K562 (cell line): Measurements from ENCODE around the gene USP2. TPM values are rescaled to one million over a fixed set of nuclear protein-coding genes. Genes with fewer than 3 reads are reported as not detected.
A peak's percentile ranks its signal among the peaks of the same experiment; 100 is the strongest.

ENCODE experiments used
- ATAC-seq: fragments of 200-7000 bp; cut with Tn5 transposase; 3 replicates; pipeline ENCODE4 v1.9.1; 2020; ENCODE audit warnings: moderate library complexity
- BruUV-seq: library from RNA; stranded (reverse); fragments of 400-500 nt; replicated peaks from 2 replicates; lab custom pipeline; 2021; lab: Mats Ljungman, UMichigan
- CTCF ChIA-PET: fragments of 300-600 bp; formaldehyde crosslinking; extraction: SDS; loops from one replicate; lab custom pipeline; 2021; ENCODE audit warnings: low intra/inter-chr PET ratio; lab: Yijun Ruan, JAX
- POLR2A ChIA-PET: fragments of 300-600, 350-650 bp; sonication (Branson Sonifier 250); formaldehyde crosslinking; extraction: SDS; loops from one replicate; lab custom pipeline; 2021; ENCODE audit warnings: antibody characterized with exemption, inconsistent platforms; lab: Yijun Ruan, JAX
- DNase-seq, 4 experiments: peaks; one replicate each; pipeline versions ENCODE4 v3.0.0 to v3.0.0-alpha.2; 2011 to 2018; ENCODE audit warnings: low spot score in 3 of 4, mixed read lengths in 3 of 4; ENCODE audit errors: extremely low read depth in 1 of 4
- FAIRE-seq: peaks from 2 replicates; lab custom pipeline; 2011; peaks lifted over from hg19 to GRCh38; lab: Jason Lieb, UNC
- H2AFZ ChIP-seq: 2 replicates; pipeline ENCODE4 v1.6.0; 2011; ENCODE audit warnings: low read depth, low read length, control low read depth, inconsistent platforms
- H3K27ac ChIP-seq: fragments of 200-600 bp; 3 replicates; pipeline ENCODE4 v1.8.0; 2011; ENCODE audit warnings: low read depth, mild to moderate bottlenecking, control low read depth, inconsistent platforms, low read length, moderate library complexity, mixed read lengths; ENCODE audit errors: extremely low read depth
- H3K27me3 ChIP-seq, 2 experiments: fragments of 300-600 bp in 1 of 2; 2 replicates in 1 of 2; 3 replicates in 1 of 2; pipeline versions ENCODE4 v1.6.0 to v1.8.0; 2011; ENCODE audit warnings: inconsistent platforms in 2 of 2, low read length in 2 of 2, mild to moderate bottlenecking in 1 of 2, mixed read lengths in 1 of 2, moderate library complexity in 1 of 2; ENCODE audit not compliant: control insufficient read depth in 2 of 2, insufficient read depth in 2 of 2
- H3K36me3 ChIP-seq: fragments of 300-600 bp; 3 replicates; pipeline ENCODE4 v1.8.0; 2011; ENCODE audit warnings: mild to moderate bottlenecking, low read length, inconsistent platforms; ENCODE audit not compliant: control insufficient read depth, insufficient read depth
- H3K4me1 ChIP-seq, 2 experiments: fragments of 200-600 bp in 1 of 2; replicated peaks in 1 of 2; 2 replicates in 1 of 2; 3 replicates in 1 of 2; pipeline versions ENCODE4 v1.5.1 to v1.8.0; 2011; ENCODE audit warnings: inconsistent platforms in 2 of 2, low read length in 2 of 2, mild to moderate bottlenecking in 1 of 2, mixed read lengths in 1 of 2, moderate library complexity in 1 of 2; ENCODE audit not compliant: control insufficient read depth in 2 of 2, insufficient read depth in 2 of 2
- H3K4me2 ChIP-seq: 2 replicates; pipeline ENCODE4 v1.6.1; 2011; ENCODE audit warnings: low read length, control low read depth, inconsistent platforms, mixed read lengths; ENCODE audit not compliant: insufficient read depth
- H3K4me3 ChIP-seq: fragments of 200-600 bp; sonication (generic), shearing (Covaris generic); 2 replicates; pipeline ENCODE4 v1.5.1; 2016; ENCODE audit warnings: control low read depth, inconsistent platforms
- H3K79me2 ChIP-seq: fragments of 200-600 bp; 3 replicates; pipeline ENCODE4 v1.8.0; 2011; ENCODE audit warnings: low read length, inconsistent platforms; ENCODE audit not compliant: control insufficient read depth, insufficient read depth
- H3K9ac ChIP-seq, 2 experiments: 2 replicates each; pipeline versions ENCODE4 v1.6.0 to v1.6.1; 2011; ENCODE audit warnings: low read depth in 2 of 2, low read length in 2 of 2, control low read depth in 1 of 2, inconsistent platforms in 1 of 2, mild to moderate bottlenecking in 1 of 2, mixed read lengths in 1 of 2; ENCODE audit not compliant: insufficient read depth in 1 of 2
- H3K9me1 ChIP-seq: one replicate; pipeline ENCODE4 v1.6.0; 2011; ENCODE audit warnings: inconsistent platforms, mild to moderate bottlenecking, low read length, moderate library complexity; ENCODE audit not compliant: control insufficient read depth, insufficient read depth
- H3K9me3 ChIP-seq: replicated peaks from 2 replicates; pipeline ENCODE4 v1.5.1; 2011; ENCODE audit warnings: low read depth, low read length, inconsistent platforms; ENCODE audit not compliant: control insufficient read depth, insufficient read depth
- H4K20me1 ChIP-seq: replicated peaks from 2 replicates; pipeline ENCODE4 v1.6.1; 2011; ENCODE audit warnings: low read length, inconsistent platforms, mixed read lengths; ENCODE audit not compliant: control insufficient read depth, insufficient read depth
- GABPA ChIP-seq: fragments of 200-800 bp; sonication (Bioruptor generic); conservative IDR thresholded peaks from 2 replicates; pipeline ENCODE4 v1.6.1; 2016; ENCODE audit warnings: low read depth, missing genetic modification characterization, missing compliant biosample characterization
- HNRNPLL ChIP-seq: fragments of 200-400 bp; formaldehyde crosslinking; IDR thresholded peaks from 2 replicates; pipeline ENCODE4 v1.6.1; 2017; ENCODE audit warnings: low read length, low read depth, mild to moderate bottlenecking; ENCODE audit not compliant: poor library complexity, severe bottlenecking
- L3MBTL2 ChIP-seq: fragments of 450-650 bp; IDR thresholded peaks from 2 replicates; pipeline ENCODE4 v1.6.1; 2016; ENCODE audit warnings: mild to moderate bottlenecking, moderate library complexity
- MAZ ChIP-seq, 2 experiments: fragments of 450-650 bp in 1 of 2; sonication (generic) in 1 of 2; formaldehyde crosslinking; IDR thresholded peaks in 1 of 2; conservative IDR thresholded peaks in 1 of 2; 2 replicates each; pipeline versions ENCODE4 v1.4.0 to v1.5.0; 2020; ENCODE audit warnings: mild to moderate bottlenecking in 1 of 2, missing genetic modification reagents in 1 of 2
- MLLT1 ChIP-seq, 2 experiments: fragments of 450-650 bp; IDR thresholded peaks; 2 replicates each; pipeline ENCODE4 v1.6.1; 2016
- NFRKB ChIP-seq: fragments of 450-650 bp; IDR thresholded peaks from 2 replicates; pipeline ENCODE4 v1.6.1; 2016; ENCODE audit warnings: low read depth
- PHB2 ChIP-seq: fragments of 450-650 bp; IDR thresholded peaks from 2 replicates; pipeline ENCODE4 v1.6.1; 2017; ENCODE audit warnings: low read depth
- ZBTB12 ChIP-seq: fragments of 250-450 bp; sonication (Bioruptor Pico); IDR thresholded peaks from 2 replicates; pipeline ENCODE4 v1.4.0; 2020
- ZBTB43 ChIP-seq: sonication (generic); formaldehyde crosslinking; IDR thresholded peaks from 2 replicates; pipeline ENCODE4 v1.8.0; 2023; ENCODE audit warnings: mild to moderate bottlenecking, missing genetic modification reagents
- ZNF449 ChIP-seq: fragments of 250-450 bp; sonication (Bioruptor Pico); IDR thresholded peaks from 2 replicates; pipeline ENCODE4 v1.8.0; 2022; ENCODE audit warnings: moderate library complexity, mild to moderate bottlenecking, inconsistent platforms
- ZNF644 ChIP-seq: fragments of 200-800 bp; sonication (Bioruptor generic); IDR thresholded peaks from 2 replicates; pipeline ENCODE4 v1.6.1; 2016; ENCODE audit warnings: low read depth, missing genetic modification characterization, missing compliant biosample characterization
- ZNF655 ChIP-seq: fragments of 250-450 bp; sonication (Bioruptor Pico); IDR thresholded peaks from 2 replicates; pipeline ENCODE4 v1.5.0; 2021
- ZNF778 ChIP-seq: fragments of 450-650 bp; formaldehyde crosslinking; IDR thresholded peaks from 2 replicates; pipeline ENCODE4 v1.4.0; 2020; ENCODE audit warnings: mild to moderate bottlenecking, moderate library complexity
- WGBS: fragments of 100-300 bp; shearing (Covaris generic); methylation state at CpG from one replicate; pipeline ENCODE4 v1.1.6; 2016; ENCODE audit warnings: low coverage, mixed read lengths; ENCODE audit not compliant: insufficient coverage; ENCODE audit errors: missing lambda C conversion rate; 5-methylcytosine and 5-hydroxymethylcytosine counted together
- in situ Hi-C: fragments of 300-500 bp; cut with MboI; formaldehyde crosslinking; loops from 4 replicates; pipeline ENCODE4 v1.15.0; 2018; ENCODE audit warnings: inconsistent platforms, mixed read lengths
- intact Hi-C: fragments of 100-400 bp; cut with micrococcal nuclease; formaldehyde crosslinking; loops from 2 replicates; pipeline ENCODE4 v1.14.2; 2022
- polyA plus RNA-seq, 8 experiments: library from polyadenylated mRNA; depleted of rRNA in 4 of 8; stranded (reverse) in 5 of 8; unstranded in 3 of 8; fragments of >200 nt; fragmentation: Nextera tagmentation in 2 of 8; fragmentation: Illumina TruSeq in 1 of 8; extraction: Ambion mirVana in 2 of 8; extraction: Trizol in 1 of 8; gene quantifications; 2 replicates each; pipeline versions ENCODE4 v1.2.1 to v1.2.3, GENCODE V29; 2011 to 2014; ENCODE audit warnings: inconsistent platforms in 1 of 8, missing spikeins in 1 of 8
- total RNA-seq, 7 experiments: library from RNA; depleted of rRNA in 6 of 7; stranded (reverse); fragments of >200 nt in 6 of 7; fragmentation: Illumina TruSeq in 2 of 7; extraction: Trizol in 2 of 7; gene quantifications; 2 replicates each; pipeline versions ENCODE4 v1.2.1 to v1.2.3, GENCODE V29; 2011 to 2021; ENCODE audit warnings: low replicate concordance in 1 of 7

USP2 gene
- total and polyA plus RNA-seq, 9 of the 15 experiments (the other 6 are each of a cell fraction or from before 2014, with no cell fraction given): 2.8 to 16.9 (median 3.9) TPM

- CTCF ChIA-PET: interaction anchor here (5.9 kb wide), 1 partner anchor 14 kb away, joined by 41 read pairs; no protein-coding TSS in a partner anchor
- Histone ChIP-seq H3K4me3 (no peak overlapping the region), H3K4me1 (peaks cover 56 to 63% of the 10 kb centered on the region in 2 experiments), H4K20me1 (peaks cover 5% of the 10 kb centered on the region; the same call in 1 of the 2 replicates), H3K36me3 (peaks cover 18% of the 10 kb centered on the region; the same call in 1 of the 3 replicates), H3K9me1 (no peaks in the 10 kb centered on the region), H2AFZ (0 out of 2 replicates have a peak overlapping the region, but pooled peaks have one; percentile 17), H3K4me2 (0 out of 2 replicates have a peak overlapping the region, but pooled peaks have one; percentile 6), H3K9me3 (no peaks in the 10 kb centered on the region), H3K9ac (peak overlapping the region in 1 of 2 experiments; percentile 79; a peak in 3 of 4 replicates), H3K79me2 (peaks cover 3% of the 10 kb centered on the region; the same call in 1 of the 3 replicates), H3K27me3 (no peaks in the 10 kb centered on the region), H3K27ac (peak overlapping the region; percentile 7)
- ATAC-seq (no peak), DNase-seq (peak in 1 of 4 experiments; percentile 54), FAIRE-seq (peak; percentile 67)
- WGBS: 25% methylated on average over 8 of the region's 8 CpGs
- in situ Hi-C loops: no loop called here
- intact Hi-C loops: loop anchor here (5.0 kb wide), 1 partner anchor 33 kb away; no protein-coding TSS in a partner anchor
- POLR2A ChIA-PET: interaction anchor here (0.5 to 2.4 kb wide), 5 partner anchors 9 to 38 kb away, joined by 3 to 5 read pairs (median 3); no protein-coding TSS in a partner anchor
- no TSS peak for BruUV-seq
- TF ChIP-seq ZBTB12 (no peak), HNRNPLL (no peak), ZNF778 (CRISPR knock-in tag) (no peak), ZNF449 (CRISPR knock-in tag) (no peak), GABPA (tag) (peak; percentile 53), PHB2 (no peak), MLLT1 (IDR thresholded peaks at IDR 0.05) (no peak), ZNF644 (tag) (no peak), L3MBTL2 (peak; percentile 60), MAZ (CRISPR knock-in tag; conservative IDR thresholded peaks at IDR 0.05 in 1 of 2, IDR thresholded peaks at IDR 0.05 in 1 of 2) (no peak), ZNF655 (CRISPR knock-in tag) (no peak), NFRKB (no peak), ZBTB43 (no peak)
Measured at GRCh38 chr11:119370486-119371046, 10.9 kb downstream of the USP2 start.
